HEK293 (cell line): ENCODE data around the gene LMO2.

Experiments
- CTCF ChIP-seq: fragments of 450-650 bp; formaldehyde crosslinking; IDR thresholded peaks from 2 replicates; pipeline ENCODE4 v1.5.1; 2016; ENCODE audit warnings: missing biosample characterization, missing genetic modification characterization
- PRDM10 ChIP-seq: fragments of 450-650 bp; formaldehyde crosslinking; IDR thresholded peaks from 2 replicates; pipeline ENCODE4 v1.5.1; 2016; ENCODE audit warnings: missing biosample characterization, missing genetic modification characterization
- REPIN1 ChIP-seq: fragments of 450-650 bp; formaldehyde crosslinking; IDR thresholded peaks from 2 replicates; pipeline ENCODE4 v1.5.1; 2017; ENCODE audit warnings: missing biosample characterization, missing genetic modification characterization, low read depth
- SALL2 ChIP-seq: fragments of 450-650 bp; formaldehyde crosslinking; IDR thresholded peaks from 2 replicates; pipeline ENCODE4 v1.5.0; 2017; ENCODE audit warnings: missing biosample characterization, mild to moderate bottlenecking, missing genetic modification characterization, borderline replicate concordance
- ZNF670 ChIP-seq: fragments of 450-650 bp; formaldehyde crosslinking; IDR thresholded peaks from 2 replicates; pipeline ENCODE4 v1.5.1; 2016; ENCODE audit warnings: missing biosample characterization, missing genetic modification characterization, low read depth

- no peak for TF ChIP-seq PRDM10 (tag by site-specific recombination)
- TF ChIP-seq CTCF (tag by site-specific recombination) = no peak
- TF ChIP-seq REPIN1 (tag by site-specific recombination) = no peak
- no peak for TF ChIP-seq ZNF670
- no peak for TF ChIP-seq SALL2
These were observed 19.1 kb upstream of the LMO2 start for GRCh38 chr11:33910958-33911339.
